ENCODE results near the gene SERPINB11.
"Not testable (repeated sequence)": the region's sequence is repeated elsewhere in the genome, so short reads cannot be mapped to it uniquely, and the experiment has no call there.

The SERPINB11 gene

DNA sequence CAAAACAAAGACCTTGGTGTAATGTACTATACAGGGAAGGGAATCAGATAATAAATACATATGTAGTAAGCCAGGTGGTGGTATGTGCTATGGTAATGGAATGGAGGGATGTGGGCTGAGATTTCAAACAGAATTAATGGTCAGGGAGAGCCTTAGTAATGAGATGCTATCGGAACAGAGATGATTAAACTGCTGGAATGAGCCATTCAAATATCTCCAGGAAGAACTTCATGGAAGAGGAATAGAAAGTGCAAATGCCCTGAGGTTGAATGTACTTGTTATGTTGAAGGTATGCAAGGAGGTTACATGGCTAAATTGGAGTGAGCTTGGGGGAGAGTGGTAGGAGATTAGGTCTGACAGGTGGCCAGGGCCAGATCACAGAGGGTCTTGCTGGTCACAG lies 5.1 kb downstream of the SERPINB11 start:
- no peak for DNase-seq
- in situ Hi-C loops (cut with HindIII; ENCODE audit: low pct_ligation_motif_present, low pct_unique_long_range_greater_than_20kb, low sequenced_read_pairs) = no loop called here

DNA sequence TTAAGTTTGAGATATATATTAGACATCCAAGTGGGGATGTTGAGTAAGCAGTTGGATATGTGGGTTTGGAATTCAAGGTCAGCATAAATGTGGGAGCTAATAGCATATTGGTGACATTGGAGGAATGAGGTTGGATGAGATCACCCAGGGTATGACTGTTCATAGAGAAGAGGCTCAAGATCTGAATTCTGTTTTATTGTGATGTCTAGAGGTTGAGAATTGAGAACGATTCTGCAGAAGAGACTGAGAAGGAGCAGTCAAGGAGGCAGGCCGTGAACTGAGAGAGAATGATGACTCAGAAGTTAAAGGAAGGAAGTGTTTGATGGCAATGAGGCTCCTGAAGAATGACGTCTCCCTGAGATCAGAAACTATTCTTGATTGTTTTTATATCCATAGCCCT lies 5.9 kb downstream of the SERPINB11 start:
- in situ Hi-C loops (cut with HindIII; ENCODE audit: low pct_ligation_motif_present, low pct_unique_long_range_greater_than_20kb, low sequenced_read_pairs) = no loop called here
- no peak for DNase-seq

DNA sequence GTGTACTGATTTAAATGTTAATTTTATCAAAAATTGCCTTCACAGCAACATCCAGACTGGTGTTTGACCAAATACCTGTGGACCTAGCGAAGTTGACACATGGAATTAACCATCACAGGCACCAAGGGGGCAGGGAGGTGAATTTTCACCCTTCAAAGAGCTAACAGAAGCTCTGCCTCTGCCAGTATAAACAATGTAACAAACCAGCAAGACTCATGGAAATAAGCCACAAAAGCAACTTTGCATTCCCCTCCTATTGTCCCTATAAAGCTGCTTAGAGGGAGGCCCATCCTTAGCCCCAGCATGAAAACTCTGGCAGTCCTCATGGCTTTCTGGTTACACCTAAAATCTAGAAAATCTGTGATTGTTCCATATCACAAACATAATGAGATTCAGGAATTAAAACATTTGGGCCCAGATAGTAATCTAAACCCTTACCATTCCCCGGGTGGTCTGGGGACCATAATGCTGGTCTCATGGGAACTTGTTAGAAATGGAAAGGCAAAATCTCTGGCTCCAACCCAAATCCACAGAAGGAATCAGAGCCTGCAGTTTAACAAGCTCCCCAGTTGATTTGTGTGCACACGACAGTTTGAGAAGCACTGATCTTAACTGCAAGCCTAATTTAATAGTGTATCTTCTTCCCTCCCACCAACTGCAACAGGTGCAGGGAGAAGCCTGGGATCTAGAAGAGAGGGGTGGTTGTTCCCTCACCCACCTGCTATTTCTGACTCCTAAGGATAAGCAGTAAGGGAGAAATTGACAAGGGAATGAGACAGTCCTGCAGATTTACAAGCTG lies 23.1 kb downstream of the SERPINB11 start:
- in situ Hi-C loops (cut with HindIII; ENCODE audit: low pct_ligation_motif_present, low pct_unique_long_range_greater_than_20kb, low sequenced_read_pairs) = no loop called here
- no peak for DNase-seq

DNA sequence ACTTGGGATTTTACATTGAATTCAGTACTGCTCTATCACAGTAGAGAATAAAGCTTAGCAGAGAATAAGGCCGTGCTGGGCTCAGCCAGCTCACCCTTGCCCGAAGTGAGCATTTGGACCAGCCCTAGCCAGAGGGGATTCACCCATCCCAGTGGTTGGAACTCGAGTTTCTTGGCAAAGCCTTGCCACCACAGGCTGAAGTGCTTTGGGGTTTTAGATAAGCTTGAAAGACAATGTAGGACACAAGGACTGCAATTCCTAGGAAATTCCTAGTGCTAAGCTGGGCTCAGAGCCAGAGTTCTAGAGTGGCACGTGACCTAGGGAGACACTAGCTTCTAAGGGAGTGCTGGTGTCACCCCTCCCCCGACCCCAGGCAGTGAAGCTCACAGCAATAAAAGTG lies 28.0 kb downstream of the SERPINB11 start:
- no peak for DNase-seq
- in situ Hi-C loops (cut with HindIII; ENCODE audit: low pct_ligation_motif_present, low pct_unique_long_range_greater_than_20kb, low sequenced_read_pairs) = no loop called here

DNA sequence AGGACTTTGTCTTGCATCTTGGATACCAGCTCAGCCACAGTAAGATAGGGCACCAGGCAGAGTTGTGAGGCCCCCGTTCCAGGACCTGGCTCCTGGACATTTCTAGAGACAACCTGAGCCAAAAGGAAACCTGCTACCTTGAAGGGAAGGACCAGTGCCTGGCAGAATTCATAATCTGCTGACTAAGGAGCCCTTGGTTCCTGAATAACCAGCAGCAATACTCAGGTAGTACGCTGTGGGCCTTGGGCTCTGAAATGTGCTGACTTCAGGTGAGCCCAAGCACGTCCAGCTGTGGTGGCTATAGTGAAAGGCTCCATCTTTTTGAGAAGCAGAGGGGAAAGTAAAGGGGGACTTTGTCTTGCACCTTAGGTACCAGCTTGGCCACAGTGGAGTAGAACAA lies 28.5 kb downstream of the SERPINB11 start:
- DNase-seq = no peak
- in situ Hi-C loops (cut with HindIII; ENCODE audit: low pct_ligation_motif_present, low pct_unique_long_range_greater_than_20kb, low sequenced_read_pairs) = no loop called here

DNA sequence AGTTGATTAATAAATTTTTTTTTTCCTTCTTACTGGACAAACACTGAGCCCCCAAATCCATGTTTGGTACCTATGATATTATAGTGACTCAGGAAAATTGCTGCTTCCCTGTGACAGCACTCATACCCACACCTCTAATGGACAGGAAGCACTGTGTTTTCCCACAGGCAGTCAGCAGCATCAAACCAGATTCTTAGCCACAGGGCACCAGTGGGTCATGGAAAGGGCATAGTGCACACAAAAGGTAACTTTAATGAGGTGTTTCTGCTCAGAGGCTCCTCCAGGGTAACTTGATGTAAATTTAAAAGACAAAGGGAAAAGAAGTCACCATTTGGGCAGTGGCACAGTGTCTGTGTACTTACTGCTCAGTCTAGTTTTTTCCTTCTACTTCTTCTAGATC lies 34.1 kb downstream of the SERPINB11 start:
- in situ Hi-C loops (cut with HindIII; ENCODE audit: low pct_ligation_motif_present, low pct_unique_long_range_greater_than_20kb, low sequenced_read_pairs) = no loop called here
- no peak for DNase-seq

DNA sequence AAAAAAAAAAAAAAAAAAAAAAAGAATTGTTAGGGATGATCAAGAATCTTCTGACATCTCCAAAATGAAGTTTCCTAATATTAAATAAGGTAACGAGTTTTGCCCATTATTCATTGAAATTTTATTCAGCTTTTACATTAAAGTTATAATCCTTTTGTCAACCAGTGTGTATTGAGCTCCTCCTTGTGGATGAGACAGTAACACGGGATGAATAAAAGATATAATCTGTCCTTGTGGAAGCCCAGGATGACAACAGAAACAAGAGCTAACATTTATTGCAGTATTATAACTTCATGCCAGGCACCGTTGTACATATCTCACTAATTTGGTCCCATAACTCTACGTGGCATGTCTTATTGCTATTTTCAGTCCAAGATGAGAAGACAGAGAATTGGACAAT lies 39.0 kb downstream of the SERPINB11 start:
- peak; percentile 4 for DNase-seq
- in situ Hi-C loops (cut with HindIII; ENCODE audit: low pct_ligation_motif_present, low pct_unique_long_range_greater_than_20kb, low sequenced_read_pairs) = no loop called here

DNA sequence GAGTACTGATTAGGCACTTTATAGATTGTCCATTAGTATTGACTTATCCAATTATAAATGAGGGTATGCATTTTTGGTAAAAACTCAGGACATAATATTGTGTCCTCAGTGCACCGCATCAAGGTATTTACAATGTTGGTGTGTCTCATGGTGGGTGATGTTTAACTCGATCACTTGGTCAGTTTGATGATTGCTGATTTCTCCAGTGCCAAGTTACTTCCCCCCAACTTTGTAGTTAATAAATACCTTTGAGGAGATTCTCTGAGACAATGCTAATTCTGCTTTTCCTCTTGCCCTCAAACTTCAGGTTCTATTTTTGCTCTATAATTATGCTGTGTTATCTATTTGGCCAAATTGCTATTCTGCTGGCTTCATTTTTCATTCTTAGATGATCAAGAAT lies 44.2 kb downstream of the SERPINB11 start:
- DNase-seq = no peak
- in situ Hi-C loops (cut with HindIII; ENCODE audit: low pct_ligation_motif_present, low pct_unique_long_range_greater_than_20kb, low sequenced_read_pairs) = no loop called here

DNA sequence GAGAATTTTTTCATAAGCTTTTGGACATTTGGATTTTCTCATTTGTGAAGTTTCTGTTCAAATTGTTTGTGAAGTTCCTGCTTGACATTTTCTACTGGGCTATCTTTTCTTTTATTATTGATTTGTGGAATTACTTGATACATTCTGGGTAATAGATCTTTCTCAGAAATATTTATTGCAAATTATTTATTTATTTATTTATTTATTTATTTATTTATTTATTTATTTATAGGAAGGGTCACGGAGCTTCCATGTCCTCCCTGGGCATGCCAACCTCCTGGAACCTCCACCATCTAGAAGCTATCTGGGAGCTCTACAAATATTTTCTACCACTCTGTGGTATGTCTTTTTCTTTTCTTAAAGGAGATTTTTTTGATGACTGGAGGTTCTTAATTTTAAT lies 46.7 kb downstream of the SERPINB11 start:
- in situ Hi-C loops (cut with HindIII; ENCODE audit: low pct_ligation_motif_present, low pct_unique_long_range_greater_than_20kb, low sequenced_read_pairs) = no loop called here
- no peak for DNase-seq

DNA sequence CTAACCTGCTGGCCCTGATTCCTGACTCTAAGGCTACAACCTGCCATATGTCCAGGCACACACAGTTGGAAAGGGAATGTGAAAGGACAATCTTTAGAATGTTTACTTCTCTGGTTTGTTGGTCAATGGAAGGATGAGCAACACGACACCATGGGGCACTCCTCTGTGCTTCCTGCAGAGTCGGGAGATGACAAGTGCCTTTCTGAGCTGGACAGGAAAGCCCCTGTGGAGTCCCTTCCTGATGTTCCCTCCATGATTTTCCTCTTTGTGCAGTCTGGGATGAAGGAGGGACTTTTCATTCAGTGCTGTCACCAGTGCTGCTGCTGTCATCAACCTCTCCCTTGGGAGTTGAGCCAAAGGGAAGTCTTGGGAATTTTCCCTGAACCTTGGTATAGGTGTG lies 49.9 kb downstream of the SERPINB11 start:
- no peak for DNase-seq
- in situ Hi-C loops (cut with HindIII; ENCODE audit: low pct_ligation_motif_present, low pct_unique_long_range_greater_than_20kb, low sequenced_read_pairs) = no loop called here

DNA sequence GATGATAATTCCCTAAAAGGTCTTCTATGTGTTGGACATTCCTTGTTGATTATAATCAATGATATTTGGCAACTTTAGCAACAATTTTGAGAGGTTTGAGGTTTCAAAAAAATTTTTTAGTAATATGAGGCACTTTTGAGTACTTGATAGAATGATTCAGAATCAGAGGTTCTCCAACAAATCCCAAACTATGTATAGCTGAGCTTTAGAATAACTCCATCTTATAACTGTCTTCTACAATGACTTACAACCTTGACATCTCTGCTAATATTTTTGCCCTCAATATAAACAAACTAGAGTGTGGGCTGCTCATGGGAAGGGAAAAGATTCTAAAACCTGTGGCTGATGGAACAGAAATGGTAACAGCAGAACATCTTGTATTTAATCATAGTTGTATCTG lies 50.9 kb downstream of the SERPINB11 start:
- DNase-seq = no peak
- in situ Hi-C loops (cut with HindIII; ENCODE audit: low pct_ligation_motif_present, low pct_unique_long_range_greater_than_20kb, low sequenced_read_pairs) = no loop called here

DNA sequence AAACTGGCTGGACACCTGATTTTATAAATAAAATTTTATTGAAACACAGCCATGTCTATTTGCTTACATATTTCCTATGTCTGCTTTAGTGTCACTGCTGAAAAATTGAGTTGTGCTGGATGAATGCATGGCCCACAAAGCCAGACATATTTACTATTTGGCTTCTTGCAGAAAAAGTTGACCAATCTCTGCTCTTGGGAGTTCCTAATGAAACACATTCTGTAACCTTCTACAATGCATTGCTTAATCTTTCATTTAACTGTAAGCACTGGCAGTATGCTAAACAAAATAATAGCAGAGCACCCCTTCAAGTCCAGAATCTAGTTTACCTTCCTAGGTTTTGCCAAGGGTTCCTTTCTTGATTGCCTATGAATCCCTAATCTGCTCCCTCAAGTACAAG lies 54.8 kb downstream of the SERPINB11 start:
- in situ Hi-C loops (cut with HindIII; ENCODE audit: low pct_ligation_motif_present, low pct_unique_long_range_greater_than_20kb, low sequenced_read_pairs) = no loop called here
- no peak for DNase-seq

DNA sequence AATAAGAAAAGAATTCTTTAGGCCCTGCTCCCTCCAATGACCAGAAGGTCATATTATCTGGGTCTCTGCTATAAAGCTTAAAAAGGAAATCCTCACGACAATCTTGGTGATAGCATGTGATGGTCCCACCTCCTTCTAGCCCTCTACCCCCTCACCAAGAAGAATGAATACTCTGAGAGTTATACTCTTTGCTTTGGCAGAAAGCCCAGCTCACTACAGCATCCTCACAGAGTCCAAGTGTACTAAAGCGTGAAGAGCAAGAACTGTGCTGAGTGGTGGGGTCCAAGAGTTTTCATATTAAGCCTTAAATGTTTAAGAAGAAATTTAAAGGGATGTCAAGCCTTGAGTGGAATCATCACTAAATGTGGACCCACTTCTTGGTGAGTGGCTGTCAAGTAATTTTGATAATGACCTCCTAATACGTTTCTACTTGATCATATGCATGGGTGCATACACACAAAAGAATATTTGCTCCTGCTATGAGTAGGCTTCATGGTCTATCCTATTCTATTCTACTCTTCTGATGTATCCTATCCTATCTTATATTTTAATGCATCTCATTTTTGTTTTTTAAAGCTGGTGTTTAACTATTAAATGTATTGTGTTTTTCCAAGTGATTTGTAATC lies 56.0 kb downstream of the SERPINB11 start:
- in situ Hi-C loops (cut with HindIII; ENCODE audit: low pct_ligation_motif_present, low pct_unique_long_range_greater_than_20kb, low sequenced_read_pairs) = no loop called here
- no peak for DNase-seq

DNA sequence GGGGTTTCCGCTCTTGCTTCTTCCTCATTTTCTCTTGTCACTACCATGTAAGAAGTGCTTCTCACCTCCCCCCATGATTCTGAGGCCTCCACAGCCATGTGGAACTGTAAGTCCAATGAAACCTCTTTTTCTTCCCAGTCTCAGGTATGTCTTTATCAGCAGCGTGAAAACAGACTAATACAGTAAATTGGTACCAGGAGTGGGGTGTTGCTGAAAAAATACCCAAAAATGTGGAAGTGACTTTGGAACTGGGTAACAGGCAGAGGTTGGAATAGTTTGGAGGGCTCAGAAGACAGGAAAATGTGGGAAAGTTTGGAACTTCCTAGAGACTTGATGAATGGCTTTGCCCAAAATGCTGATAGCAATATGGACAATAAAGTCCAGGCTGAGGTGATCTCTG lies 57.0 kb downstream of the SERPINB11 start:
- DNase-seq; in situ Hi-C loops (cut with HindIII; ENCODE audit: low pct_ligation_motif_present, low pct_unique_long_range_greater_than_20kb, low sequenced_read_pairs): not testable (repeated sequence)

DNA sequence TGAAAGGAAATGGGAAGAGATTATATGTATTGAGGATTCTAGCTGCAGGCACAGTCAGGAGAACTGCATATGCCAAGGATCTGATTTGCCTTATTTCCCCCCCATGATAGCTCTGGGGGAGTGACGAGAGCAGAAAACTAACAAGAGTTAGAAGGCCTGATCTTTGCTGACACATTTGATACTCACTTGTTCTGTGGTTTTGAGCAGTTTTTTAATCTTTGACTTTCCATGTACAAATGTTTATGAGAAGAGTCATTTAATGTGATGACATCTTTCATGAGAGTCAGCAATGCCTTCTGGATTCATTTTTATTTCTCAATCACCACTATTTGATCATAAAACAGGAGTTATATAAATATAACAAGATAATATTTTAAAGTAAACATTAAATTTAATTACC lies 59.8 kb downstream of the SERPINB11 start:
- in situ Hi-C loops (cut with HindIII; ENCODE audit: low pct_ligation_motif_present, low pct_unique_long_range_greater_than_20kb, low sequenced_read_pairs) = no loop called here

DNA sequence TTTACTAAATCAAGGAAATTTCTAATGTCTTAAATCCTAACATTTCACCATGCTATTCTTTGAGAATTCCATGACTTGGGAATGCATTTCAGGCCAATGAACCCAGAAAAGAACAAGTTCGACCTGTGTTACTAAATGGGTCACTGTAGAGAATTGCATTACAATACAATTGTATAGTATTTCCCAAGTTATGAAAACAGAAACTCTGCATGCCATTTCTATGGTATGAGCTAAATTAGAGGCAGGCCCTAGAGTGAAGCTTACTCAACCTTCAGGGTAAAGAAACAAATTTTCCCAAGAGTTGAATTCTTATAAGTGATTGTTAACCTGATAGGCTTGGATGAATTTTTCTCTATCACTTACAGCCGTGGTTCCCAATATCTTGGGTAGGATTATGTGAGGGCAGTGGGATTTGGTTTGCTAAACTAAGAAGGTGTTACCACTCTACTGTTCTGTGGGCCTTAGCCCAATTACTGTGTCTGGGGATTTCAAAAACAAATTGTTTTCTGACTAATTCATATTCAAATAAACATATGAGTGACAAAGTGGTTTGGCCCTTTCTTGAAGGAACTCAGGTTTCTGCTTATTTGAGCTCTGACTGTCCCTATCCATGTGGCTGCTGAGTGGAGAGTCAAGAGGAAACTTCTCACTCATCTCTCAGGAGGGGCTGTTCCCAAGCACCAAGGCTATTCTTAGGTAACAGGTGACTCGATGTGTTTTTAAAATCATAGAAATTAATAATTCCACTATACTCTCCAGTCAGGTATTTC lies 61.3 kb downstream of the SERPINB11 start:
- in situ Hi-C loops (cut with HindIII; ENCODE audit: low pct_ligation_motif_present, low pct_unique_long_range_greater_than_20kb, low sequenced_read_pairs) = no loop called here
- DNase-seq = no peak

More for the DNA sequence above, 59.8 kb downstream of the SERPINB11 start:
- no peak for DNase-seq

DNA sequence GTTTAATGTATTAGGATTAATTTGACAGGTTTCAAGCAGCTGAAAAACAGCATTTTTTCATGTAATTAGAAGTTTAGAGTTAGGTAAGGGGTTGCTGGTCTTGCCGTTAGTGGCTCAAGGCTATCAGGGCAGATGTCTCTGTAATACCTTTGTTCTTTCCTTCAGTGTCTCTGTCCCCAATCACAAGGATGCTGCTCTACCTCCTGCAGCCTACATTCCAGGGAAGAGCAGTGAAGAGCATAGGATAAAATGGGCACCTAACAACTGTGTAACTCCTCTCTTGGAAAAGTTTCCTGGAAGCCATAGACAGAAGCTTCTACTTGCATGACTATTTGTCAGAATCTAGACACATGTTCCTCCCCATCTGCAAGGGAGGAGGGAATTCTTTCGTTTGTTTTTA lies 63.1 kb downstream of the SERPINB11 start:
- no peak for DNase-seq
- in situ Hi-C loops (cut with HindIII; ENCODE audit: low pct_ligation_motif_present, low pct_unique_long_range_greater_than_20kb, low sequenced_read_pairs) = no loop called here

All from ACHN (cell line).